Transverse colon (tissue), 4 donors: ENCODE measurements around the gene YWHAH.

Source experiments
- EP300 ChIP-seq: sonication (generic); formaldehyde crosslinking; IDR thresholded peaks from one replicate; pipeline ENCODE4 v1.6.1; 2017; ENCODE audit warnings: antibody characterized with exemption, low read depth
- POLR2A ChIP-seq: fragments of 450-650 bp; IDR thresholded peaks from one replicate; pipeline ENCODE4 v1.6.1; 2016; ENCODE audit warnings: antibody characterized with exemption, mild to moderate bottlenecking, moderate library complexity
- POLR2AphosphoS5 ChIP-seq, 3 donors: sonication (generic); formaldehyde crosslinking; IDR thresholded peaks; one replicate each; pipeline ENCODE4 v1.6.1; 2016; ENCODE audit warnings: antibody characterized with exemption in 3 of 3
- TF ChIP-seq, protein P1 (sequence below), 5 experiments: fragments of 200-600 bp in 3 of 5; fragments of 450-650 bp in 2 of 5; sonication (generic) in 3 of 5; IDR thresholded peaks; 1 replicate in 2 of 5; 2 replicates in 3 of 5; pipeline ENCODE4 v1.5.1; 2016 to 2017; ENCODE audit warnings: antibody characterized with exemption in 5 of 5, inconsistent platforms in 3 of 5, mild to moderate bottlenecking in 2 of 5, moderate library complexity in 1 of 5

DNA sequence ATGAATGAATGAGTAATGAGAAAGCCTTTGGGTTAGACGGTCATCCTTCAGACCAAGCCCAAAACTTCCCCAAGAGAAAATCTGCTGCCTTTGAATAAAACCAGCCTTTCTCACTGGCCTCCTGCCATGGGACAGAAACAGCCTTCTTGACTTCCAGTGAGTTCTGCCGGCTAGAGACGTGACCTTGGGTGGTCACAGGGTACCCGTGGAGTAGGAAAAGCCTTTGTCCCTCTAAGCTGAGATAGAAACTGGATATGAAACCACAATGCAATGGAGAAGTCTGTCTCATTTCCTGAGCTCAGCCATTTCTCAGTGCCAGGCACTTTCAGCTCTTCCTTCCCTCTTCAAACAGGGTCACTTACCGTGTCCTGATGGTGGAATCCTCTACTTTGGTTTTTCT is 21.2 kb upstream of the YWHAH start:
- TF ChIP-seq, protein P1, sequence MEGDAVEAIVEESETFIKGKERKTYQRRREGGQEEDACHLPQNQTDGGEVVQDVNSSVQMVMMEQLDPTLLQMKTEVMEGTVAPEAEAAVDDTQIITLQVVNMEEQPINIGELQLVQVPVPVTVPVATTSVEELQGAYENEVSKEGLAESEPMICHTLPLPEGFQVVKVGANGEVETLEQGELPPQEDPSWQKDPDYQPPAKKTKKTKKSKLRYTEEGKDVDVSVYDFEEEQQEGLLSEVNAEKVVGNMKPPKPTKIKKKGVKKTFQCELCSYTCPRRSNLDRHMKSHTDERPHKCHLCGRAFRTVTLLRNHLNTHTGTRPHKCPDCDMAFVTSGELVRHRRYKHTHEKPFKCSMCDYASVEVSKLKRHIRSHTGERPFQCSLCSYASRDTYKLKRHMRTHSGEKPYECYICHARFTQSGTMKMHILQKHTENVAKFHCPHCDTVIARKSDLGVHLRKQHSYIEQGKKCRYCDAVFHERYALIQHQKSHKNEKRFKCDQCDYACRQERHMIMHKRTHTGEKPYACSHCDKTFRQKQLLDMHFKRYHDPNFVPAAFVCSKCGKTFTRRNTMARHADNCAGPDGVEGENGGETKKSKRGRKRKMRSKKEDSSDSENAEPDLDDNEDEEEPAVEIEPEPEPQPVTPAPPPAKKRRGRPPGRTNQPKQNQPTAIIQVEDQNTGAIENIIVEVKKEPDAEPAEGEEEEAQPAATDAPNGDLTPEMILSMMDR (IDR thresholded peaks at IDR 0.05): no peak
- no peak for TF ChIP-seq POLR2AphosphoS5 (IDR thresholded peaks at IDR 0.05)
- TF ChIP-seq POLR2A: no peak
- TF ChIP-seq EP300: no peak
